GM13977 (cell line): Measurements from ENCODE around the gene KLRF2.

Experiments
- DNase-seq: peaks from one replicate; pipeline ENCODE4 v3.0.0; 2012; ENCODE audit warnings: low spot score
- in situ Hi-C: fragments of 300-500 bp; cut with MboI; formaldehyde crosslinking; loops from one replicate; pipeline ENCODE4 v1.12.0; 2022; ENCODE audit warnings: low sequenced_read_pairs, low pct_unique_long_range_greater_than_20kb, mixed read lengths, inconsistent platforms; ENCODE audit not compliant: unreplicated experiment
- TF ChIP-seq, protein P1 (sequence below): IDR thresholded peaks from 2 replicates; pipeline ENCODE4 v1.5.1; 2012; ENCODE audit warnings: mild to moderate bottlenecking, control low read depth; ENCODE audit not compliant: insufficient read depth; ENCODE audit errors: extremely low read depth, missing control alignments

KLRF2 gene

DNA sequence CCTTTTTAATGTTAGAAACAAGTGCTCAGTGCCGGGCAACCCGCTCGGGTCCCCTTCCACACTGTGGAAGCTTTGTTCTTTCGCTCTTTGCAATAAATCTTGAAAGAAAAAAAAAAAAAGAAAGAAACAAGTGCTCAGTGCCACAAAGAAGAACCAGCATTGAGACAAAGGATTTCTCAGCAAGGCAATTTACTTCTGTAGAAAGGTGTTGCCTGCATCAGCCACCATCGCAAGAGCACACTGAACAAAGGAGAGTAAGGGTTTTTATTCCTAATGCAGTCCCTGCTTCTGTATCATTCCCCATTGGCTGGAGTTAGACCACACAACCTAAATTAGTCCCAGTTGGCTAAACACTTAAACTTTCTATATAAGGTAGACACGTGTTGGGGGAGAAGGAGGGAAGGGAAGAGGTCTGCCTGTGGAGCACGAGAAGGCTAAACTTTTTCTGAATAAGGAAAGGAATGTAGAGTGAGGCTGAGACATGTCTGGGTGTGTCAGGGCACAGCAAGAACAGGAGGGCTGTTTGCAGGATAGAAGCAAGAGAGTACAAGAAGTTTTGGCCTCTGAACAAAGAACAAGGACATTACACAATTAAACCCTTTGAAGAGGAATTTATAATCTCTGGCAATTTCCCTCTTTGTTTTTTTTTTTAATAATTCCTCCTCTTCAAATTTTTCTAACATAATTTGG lies 21.4 kb downstream of the KLRF2 start:
- TF ChIP-seq, protein P1, sequence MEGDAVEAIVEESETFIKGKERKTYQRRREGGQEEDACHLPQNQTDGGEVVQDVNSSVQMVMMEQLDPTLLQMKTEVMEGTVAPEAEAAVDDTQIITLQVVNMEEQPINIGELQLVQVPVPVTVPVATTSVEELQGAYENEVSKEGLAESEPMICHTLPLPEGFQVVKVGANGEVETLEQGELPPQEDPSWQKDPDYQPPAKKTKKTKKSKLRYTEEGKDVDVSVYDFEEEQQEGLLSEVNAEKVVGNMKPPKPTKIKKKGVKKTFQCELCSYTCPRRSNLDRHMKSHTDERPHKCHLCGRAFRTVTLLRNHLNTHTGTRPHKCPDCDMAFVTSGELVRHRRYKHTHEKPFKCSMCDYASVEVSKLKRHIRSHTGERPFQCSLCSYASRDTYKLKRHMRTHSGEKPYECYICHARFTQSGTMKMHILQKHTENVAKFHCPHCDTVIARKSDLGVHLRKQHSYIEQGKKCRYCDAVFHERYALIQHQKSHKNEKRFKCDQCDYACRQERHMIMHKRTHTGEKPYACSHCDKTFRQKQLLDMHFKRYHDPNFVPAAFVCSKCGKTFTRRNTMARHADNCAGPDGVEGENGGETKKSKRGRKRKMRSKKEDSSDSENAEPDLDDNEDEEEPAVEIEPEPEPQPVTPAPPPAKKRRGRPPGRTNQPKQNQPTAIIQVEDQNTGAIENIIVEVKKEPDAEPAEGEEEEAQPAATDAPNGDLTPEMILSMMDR = no peak
- no peak for DNase-seq
- in situ Hi-C loops = no loop called here

DNA sequence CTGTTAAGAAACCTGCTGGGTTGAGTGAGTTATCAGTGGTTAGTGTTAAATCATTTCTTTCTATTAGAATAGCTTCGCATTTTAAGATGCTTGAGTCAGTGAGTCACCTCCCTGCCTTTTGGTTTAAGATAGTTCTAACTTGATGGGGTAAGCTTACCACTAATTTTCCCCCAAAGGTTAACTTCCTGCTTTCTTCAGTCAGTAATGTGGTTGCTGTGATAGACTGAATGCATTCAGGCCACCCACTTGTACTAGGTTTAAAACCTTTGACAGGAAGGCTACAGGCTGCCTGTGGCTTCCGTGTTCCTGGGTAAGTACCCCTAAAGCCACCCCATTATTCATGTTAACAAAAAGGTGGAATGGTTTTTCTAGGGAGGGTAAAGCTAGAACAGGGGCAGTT lies 25.6 kb downstream of the KLRF2 start:
- DNase-seq = no peak
- TF ChIP-seq, protein P1 = no peak
- in situ Hi-C loops = no loop called here

DNA sequence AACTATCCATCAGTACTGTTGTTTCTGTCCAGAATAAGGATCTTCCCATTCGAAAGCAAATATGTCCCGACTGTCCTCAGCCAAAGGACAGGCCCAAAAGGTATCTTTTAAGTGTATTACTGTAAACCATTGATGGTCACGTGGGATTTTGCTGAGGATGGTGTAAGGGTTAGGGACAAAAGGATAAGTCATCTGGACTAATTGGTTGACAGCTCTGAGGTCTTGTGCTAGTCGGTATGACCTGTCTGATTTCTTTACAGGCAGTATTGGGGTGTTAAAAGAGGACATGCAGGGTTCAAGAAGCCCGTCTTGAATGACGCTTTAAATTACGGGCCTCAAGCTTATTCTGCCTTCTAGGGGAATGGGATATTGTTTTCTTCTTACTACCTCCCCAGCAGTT lies 26.5 kb downstream of the KLRF2 start:
- DNase-seq = no peak
- TF ChIP-seq, protein P1 = no peak
- in situ Hi-C loops = no loop called here

DNA sequence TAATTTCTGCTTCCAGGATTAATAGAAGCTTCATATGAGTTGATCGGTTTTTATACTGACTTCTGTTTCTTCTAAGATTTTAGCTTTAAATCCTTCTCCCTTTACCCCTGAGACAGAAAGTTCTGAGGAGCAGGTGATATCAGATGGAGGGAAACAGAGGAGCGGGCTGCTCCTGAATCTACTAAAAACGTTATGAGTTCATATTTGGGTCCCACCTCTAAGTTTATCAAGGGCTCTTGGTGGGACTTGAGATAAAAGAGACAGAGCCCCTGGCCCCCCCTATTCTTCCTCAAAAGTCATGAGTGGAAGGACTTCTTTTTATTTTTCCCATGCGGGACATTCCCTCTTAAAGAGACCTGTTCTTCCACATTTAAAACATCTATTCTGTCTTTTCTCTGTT lies 27.1 kb downstream of the KLRF2 start:
- TF ChIP-seq, protein P1 = no peak
- no peak for DNase-seq
- in situ Hi-C loops = no loop called here

DNA sequence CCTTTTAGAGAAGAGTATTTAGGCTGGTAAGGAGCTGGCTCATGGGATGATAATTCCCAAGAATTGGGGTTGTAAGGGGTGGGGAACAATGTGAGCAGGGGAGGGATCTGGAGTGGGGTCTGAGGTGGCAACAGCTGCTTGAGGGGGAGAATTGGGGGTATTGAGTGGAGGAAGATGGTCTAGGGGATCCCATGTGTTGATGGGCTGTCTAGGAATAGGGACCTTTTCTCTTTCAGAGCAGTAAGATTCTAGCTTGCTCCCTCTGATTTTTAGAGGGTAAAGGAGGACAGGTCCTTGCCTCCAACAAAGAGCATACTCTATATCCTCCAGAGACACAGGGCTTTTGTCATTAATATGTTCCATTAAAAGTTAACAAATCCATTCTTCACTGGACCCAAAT lies 28.4 kb downstream of the KLRF2 start:
- TF ChIP-seq, protein P1 = no peak
- no peak for DNase-seq
- in situ Hi-C loops = no loop called here

DNA sequence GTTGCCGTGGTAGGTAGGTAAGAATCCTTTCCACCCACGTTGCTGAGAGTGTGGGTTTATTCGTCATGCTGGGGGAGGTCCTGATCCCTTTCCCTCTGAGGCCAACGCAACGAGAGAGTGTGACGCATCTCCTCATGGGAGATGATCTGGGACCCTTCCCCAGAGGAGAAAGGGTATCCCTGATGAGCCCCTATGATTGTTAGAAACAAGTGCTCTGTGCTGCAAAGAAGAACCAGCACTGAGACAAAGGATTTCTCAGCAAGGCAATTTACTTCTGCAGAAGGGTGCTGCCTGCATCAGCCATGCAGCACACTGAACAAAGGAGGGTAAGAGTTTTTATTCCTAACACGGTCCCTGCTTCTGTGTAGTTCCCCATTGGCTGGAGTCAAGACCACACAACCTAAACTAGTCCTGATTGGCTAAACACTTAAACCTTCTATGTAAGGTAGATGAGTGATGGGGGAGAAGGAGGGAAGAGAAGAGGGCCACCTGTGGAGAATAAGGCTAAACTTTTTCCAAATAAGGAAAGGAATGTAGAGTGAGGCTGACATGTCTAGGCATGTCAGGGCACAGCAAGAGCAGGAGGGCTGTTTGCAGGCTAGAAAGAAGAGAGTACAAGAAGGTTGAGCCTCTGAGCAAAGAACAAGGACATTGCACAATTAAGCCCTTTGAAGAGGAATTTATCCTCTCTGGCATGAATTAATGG lies 29.6 kb downstream of the KLRF2 start:
- in situ Hi-C loops = no loop called here
- DNase-seq = no peak
- TF ChIP-seq, protein P1 = no peak
